HG03439 (cell line): ENCODE data around the gene PLCB4.

Experiments
- ATAC-seq: cut with Tn5 transposase; IDR thresholded peaks from one replicate; pipeline ENCODE4 v1.9.1; 2021; ENCODE audit warnings: mild to moderate bottlenecking, moderate library complexity; ENCODE audit not compliant: unreplicated experiment

PLCB4 gene

DNA sequence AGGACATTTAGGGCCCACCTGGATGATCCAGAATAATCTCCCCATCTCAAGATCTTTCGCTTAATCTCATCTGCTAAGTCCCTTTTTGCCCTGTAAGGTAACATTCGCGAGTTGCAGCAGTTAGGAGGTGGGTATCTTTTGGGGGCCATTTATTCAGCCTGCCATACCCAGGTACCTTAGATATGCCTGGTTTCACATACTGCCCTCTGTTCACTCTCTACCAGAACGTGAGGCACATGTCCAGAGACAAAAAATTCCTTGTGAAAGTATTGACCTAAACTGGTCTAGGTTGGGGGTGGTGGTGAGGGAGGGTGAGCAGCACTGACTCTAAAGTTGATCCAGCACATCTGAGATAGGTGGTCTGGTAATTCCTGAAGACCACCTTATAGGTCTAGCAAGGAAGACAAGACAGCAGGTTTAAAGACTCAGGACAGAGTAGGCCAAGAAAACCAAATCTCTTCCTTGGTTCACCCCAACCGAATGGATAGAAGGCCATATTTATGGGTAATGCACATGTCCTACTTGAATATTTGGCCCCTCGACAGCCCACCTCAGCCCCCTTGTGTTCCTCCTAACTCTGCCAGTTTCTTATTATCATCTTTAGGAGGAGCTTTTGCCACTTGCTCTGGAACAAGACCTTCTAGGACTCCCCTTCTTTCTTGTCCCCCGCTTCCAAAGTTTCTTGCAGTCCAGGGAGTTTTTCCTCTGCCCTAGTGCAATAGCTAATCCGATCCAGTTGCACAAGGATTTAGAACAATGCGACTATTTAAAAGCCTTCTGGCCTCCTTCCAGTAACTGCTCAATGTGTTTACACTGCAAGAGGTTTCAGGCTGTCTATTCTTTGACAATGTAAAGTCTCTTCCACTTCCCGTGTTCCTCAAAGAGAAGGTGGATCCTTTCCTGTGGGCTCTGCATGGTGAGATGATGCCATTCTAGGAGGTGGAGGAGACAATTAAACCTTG, 232.5 kb downstream of the PLCB4 start:
- ATAC-seq: no peak

GRCh38 chr20:9302091-9302462, 233.2 kb downstream of the PLCB4 start:
- ATAC-seq: no peak

GRCh38 chr20:9306521-9306920, 237.6 kb downstream of the PLCB4 start:
- ATAC-seq: no peak

DNA sequence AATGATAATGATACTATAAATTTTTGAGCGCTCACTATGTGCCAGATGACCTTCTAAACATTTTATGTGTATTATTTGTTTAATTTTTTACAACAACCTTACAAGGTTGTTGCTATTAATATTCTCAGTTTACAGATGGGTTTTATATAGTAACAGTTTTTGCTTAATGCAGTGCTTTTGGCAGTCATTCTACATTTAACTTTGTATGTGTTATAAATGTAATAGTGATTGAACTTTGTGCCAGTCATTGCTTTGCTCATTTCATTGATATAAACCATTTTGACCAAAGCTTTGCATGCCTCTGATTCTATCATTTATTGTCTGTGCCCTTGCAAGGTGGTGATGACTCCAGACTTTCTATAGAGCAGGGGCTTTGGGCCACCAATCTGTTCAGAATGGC, 239.2 kb downstream of the PLCB4 start:
- no peak for ATAC-seq

- no peak for ATAC-seq
Measured at GRCh38 chr20:9311132-9311531, 242.2 kb downstream of the PLCB4 start.

- no peak for ATAC-seq
Measured at GRCh38 chr20:9319687-9320384, 250.9 kb downstream of the PLCB4 start.

DNA sequence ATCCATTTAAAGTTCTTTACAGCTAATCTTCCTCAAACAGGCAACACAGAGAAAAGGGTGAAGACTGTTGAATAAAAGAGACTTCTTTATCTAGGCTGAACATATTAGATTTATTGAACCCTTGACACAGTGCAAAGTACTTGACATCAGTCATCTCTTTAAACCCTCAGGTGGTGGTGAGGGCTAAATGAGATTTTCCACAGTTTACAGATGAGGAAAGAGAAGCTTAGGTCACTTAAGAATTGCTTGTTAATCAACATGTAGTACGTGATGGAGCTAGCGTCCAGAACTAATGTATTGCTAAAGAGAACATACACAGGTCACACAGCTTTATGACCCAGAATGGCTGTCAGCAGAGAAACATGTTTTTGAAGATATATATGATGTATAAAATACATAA, 252.1 kb downstream of the PLCB4 start:
- no peak for ATAC-seq

DNA sequence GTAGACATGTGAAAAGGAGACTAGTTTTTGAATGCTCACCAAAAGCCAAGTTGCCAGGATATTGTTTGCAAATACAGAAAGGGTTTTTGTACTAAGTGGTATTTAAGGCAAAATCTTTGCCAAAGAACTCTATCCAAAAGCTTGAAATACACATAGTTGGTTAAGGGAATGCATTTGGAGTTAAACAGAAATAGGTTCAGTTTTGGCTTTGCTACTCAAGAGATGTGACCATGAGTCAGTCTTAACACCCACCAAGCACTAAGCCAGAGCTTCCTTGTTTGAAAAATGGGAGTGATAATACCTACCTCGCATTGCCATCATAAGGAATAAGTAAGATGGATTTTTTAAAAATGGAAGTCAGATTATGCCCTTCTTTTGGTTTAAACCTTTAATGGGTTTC, 253.8 kb downstream of the PLCB4 start:
- no peak for ATAC-seq

DNA sequence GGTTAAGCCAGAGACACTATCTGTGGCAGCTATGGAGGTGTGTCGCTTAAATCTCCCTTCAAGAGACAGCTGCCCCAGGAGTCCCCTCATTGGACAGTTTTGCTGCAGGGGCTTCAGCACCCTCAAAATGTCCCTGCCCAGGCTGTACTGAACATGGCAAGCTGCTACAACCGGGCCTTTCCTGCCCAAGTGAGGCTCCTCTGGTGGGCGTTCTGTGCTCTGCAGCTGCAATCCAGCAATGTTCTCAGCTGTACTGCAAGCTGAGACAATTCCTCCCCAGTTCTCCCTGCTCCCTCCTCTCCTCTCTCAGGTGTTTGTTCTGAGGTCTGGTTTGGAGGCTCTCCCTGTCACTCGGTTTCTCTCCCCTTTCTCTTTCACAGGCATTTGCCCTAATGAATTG, 254.7 kb downstream of the PLCB4 start:
- ATAC-seq: no peak

DNA sequence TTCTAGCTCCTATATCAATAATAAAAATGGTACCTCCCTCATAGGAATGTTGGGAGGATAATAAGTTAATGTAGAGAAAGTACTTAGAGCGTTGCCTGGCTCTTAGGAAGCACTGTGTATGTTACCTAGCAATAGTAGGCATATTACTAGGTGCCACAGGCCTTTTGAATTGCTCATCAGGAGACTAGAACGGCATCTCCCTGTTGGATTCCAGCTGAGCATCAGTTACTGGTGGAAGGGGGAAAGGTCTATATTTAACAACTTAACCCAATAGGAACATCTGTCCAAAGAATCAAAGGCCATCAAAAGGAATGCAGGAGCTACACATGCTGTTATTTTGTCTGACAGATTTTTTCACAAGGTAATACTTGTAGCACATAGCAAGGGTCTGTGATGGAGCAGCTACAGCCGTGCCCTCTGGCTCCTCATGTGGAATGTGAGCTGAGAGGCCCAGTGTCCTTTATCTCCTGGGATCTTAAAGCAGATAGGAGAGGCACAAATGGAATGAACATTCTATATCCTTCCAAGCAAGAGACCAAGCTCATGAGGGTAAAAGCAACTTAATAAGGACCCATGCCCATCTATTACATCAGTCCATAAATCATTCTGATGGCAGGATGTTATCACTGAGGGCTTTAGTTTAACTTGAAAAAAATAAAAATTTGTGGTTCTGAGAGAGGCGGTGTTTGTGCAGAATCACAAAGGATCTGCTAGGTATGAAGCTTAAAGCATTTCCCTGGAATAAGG, 260.6 kb downstream of the PLCB4 start:
- no peak for ATAC-seq

- no peak for ATAC-seq
Measured at GRCh38 chr20:9330151-9330550, 261.3 kb downstream of the PLCB4 start.

GRCh38 chr20:9331707-9332435, 263.0 kb downstream of the PLCB4 start:
- no peak for ATAC-seq

DNA sequence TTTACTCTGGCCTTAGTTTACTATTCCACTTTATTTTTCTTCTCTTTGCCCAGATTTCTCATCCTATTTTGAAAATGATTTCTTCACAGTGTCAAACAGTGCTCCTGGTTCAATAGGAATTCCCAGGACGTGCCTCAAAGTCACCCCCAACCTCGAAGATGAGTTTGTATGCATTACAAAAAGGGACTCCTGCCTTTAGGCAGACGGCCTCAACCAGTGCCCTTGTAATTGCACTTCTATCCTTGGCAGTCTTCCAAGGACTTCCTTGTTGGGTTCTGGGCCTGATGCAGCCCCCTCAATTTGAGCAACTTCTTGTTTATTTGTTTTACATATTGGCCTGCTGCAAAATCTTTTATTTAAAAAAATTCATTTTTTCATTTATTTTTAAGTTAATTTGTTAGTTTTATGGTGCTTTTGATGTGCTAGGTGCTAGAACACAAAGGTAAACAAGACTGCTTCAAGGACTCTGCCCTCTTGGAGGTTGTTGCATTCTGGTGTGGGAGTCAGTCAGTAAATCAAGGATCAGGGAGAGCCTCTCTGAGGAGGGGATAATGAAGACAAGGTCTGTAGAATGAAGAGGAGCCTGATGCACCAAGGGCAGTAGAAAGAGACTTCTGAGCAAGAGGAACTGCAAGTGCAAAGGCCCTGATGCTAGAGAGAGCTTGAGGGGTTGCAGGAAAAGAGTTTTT, 264.0 kb downstream of the PLCB4 start:
- no peak for ATAC-seq

DNA sequence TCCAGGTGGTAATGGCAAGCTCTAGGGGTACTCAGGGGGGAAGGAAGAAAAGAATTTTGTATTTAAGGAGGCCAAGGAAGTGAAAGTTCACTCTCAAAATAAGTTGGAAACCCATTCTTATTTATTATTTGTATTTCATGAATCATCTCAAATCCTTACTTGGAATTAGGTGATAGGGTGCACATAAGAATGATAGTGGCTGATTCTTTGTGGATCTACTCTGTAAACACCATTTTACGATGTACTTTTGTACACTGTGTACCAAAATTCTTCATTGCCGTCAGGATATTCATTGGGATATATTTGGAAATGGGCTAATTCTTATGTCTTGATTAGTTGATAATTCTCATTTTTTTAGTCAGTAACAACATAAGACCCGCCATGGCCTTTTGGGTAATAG, 266.0 kb downstream of the PLCB4 start:
- no peak for ATAC-seq

DNA sequence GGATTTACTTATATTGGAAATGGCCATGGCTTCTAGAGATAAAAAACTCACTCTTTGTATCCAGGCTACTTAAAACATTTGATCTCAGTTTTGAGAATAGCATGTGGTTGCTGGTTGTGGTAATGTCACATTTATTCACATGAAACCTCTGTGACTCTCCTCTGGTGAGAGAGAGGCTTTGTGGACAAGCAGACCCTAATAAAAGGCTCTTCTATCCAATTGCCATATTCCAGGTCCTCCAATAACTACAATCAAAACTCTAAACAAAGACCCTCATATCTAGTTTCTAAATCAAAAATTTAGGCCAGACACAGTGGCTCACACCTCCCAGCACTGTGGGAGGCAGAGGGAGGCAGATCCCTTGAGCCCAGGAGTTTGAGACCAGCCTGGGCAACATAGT, 269.2 kb downstream of the PLCB4 start:
- ATAC-seq: no peak

- ATAC-seq: no peak
Measured at GRCh38 chr20:9339708-9340107, 270.8 kb downstream of the PLCB4 start.

GRCh38 chr20:9342651-9343050, 273.8 kb downstream of the PLCB4 start:
- ATAC-seq: no peak

GRCh38 chr20:9344083-9344920, 275.4 kb downstream of the PLCB4 start:
- no peak for ATAC-seq

DNA sequence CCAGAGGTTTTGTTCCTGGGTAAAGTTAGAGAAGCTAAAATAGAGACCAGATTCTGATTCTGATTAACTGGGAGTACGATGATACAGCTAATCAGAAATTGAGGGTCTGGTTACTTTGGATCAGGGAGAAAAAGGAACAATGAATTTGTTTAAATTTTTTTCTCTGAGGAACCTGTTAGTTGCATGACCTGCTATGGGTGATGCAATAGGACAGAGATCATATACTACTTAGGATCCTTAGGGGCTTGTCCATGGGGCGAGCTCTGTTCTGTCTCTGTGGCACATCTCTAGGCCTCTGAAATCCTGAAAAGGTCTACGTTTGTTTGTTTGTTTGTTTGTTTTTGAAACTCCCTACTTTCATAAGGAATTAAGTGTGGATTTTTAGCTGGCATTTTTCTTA, 279.4 kb downstream of the PLCB4 start:
- no peak for ATAC-seq
